HG03432 (cell line): ENCODE results near the gene PDE6A.
"Not testable (repeated sequence)": the region's sequence is repeated elsewhere in the genome, so short reads cannot be mapped to it uniquely, and the experiment has no call there.

ENCODE experiments used
- ATAC-seq: cut with Tn5 transposase; IDR thresholded peaks from one replicate; pipeline ENCODE4 v1.9.1; 2021; ENCODE audit warnings: mild to moderate bottlenecking, moderate library complexity; ENCODE audit not compliant: unreplicated experiment

Gene PDE6A

DNA sequence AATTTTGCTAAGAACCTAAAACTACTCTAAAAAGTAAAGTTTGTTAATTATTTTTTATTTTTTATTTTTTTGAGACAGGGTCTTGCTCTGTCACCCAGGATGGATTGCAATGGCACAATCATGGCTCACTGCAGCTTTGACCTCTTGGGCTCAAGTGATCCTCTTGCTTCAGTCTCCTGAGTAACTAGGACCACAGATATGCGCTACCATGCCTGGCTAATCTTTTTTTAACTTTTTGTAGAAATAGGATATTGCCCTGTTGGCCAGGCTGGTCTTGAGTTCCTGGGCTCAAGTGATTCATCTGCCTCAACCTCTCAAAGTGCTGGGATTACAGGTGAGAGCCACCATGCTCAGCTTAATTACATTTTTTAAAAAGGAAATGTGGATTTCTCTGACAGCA, 45.8 kb downstream of the PDE6A start:
- no peak for ATAC-seq

DNA sequence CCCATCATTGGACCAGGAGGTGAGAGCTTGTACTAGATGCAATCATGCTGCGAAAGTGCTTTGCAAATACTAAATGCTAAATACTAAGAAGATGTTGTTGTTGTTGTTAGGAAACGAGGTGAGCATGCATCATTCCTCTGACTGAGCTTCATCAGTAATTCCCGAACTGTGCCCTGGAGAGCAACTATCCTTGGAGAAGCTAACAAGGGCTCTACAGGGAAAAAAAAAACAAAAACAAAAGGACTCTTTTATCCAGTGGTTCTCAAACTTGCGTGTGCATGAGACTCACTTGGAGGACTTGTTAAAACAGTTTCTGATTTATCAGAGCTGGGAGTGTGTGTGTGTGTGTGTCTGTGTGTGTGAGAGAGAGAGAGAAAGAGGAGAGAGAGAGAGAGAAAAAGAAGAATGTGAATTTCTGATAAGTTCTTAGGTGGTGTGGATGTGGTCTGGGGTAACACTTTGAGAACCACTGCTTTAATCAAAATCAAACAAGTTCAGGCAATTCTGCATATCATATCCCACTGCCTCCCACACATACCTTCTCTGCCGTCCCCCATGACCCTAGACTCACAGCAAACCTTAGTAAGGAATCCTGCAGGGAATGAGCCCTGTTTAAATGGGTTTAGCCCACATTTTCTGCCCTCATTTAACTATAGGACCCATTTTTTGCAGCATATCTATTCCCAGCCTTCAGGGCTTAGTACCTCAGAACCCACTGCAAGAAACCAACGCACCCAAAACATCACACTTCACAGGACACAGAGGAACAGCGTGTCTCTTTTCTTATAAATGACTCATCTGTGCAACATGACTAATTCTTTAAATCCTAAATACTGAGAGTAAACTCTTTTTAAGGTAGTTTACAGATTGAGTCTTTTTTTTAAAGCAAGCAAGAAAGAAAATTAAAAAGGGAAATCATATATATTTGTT, 48.9 kb downstream of the PDE6A start:
- ATAC-seq: no peak

DNA sequence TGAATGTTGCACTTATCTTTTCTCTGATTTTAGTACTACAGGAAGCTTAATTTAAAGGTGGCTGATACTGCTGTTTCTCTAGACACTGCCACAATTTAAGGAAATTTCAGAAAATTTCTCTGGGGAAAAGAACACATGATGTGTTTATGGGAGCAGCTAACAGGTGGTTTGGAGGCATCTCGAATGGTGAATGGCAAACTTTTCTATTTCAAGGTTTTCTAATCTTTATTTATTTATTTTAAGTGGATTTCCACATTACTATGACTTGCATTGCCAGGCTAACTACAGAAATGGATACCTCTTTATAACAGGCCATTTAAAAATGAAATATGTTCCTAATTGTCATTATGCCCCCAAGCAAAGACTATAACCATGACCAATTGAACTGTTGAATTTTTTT, 50.4 kb downstream of the PDE6A start:
- ATAC-seq: no peak

DNA sequence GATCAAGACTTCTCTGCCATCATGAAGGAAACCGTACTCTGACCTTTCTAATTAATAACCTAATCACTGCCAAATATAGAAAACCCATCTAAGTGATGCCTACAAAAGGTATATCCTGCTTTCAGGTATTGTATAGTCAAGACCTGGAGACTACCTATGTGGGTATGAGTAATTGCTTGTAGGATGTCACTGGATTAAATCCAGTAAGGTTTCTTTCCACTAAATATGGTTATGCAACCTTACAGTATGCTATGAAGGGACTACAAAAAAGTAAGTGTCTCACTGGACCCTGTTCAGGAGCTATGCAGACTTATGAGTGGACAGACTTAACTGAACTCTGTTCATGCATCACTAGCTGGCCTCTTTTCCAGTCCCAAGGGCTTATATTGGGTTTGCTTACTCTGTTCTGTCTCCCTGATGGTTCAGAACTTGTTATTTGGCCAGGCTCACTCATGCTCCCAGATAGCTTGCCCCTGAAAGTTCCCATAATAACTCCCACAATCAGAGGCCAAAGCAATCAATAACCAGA, 51.1 kb downstream of the PDE6A start:
- no peak for ATAC-seq

DNA sequence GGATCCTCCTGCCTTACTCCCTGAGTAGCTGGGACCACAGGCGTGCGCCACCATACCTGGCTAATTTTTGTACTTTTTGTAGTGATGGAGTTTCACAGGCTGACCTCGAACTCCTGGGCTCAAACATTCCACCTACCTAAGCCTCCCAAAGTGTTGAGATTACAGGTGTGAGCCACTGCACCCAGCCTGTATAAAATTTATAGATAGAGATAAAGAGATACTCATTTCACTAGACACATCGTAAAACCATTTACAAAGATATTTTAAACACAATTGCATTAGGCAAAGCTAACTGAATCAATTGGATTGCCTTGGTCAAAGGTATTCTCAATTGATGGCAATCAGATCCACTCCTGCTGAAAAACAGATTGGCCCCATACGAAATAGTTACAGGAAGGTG, 52.0 kb downstream of the PDE6A start:
- ATAC-seq: no peak

DNA sequence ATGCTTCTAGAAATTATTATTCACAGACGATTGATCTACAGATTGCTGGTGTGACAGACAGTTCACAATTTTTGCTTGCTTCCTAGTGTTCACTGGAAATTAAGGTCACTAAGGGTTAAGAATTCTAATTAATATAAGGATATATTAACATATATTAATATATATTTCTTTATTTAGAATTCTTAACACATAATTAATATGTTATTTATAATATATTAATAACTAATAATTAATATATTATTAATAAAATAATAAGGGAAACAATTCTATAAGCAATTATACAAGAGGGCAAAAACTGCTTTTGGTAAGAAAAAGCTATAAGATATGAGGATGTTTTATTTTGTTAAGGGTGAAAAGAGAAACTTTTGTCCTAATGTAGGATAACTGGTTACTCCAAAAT, 56.3 kb downstream of the PDE6A start:
- no peak for ATAC-seq

DNA sequence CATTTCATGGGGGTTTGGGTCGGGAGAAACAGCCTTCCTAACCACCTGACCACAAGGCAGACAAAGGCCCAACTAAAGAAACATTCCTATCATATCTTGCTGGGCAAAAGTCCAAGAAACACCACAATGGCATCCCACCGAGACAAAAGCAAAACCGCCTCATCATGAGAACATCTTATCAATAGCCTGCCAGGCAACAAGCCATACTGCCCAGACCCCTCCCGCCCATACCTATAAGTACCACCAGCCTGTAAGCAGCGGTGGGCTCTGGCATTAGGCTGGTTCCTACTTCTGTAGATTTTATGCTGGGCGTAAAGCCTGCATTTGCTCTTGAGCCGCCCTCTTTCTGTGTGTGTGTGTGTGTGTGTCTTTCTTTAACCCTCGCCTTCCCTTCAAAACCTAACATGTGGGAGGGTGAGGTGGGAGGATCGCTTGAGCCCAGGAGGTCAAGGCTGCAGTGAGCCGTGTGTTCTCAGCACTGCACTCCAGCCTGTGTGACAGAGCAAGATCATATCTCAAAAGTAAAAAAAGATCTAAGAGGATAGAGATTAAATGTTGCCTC, 56.9 kb downstream of the PDE6A start:
- ATAC-seq: no peak

DNA sequence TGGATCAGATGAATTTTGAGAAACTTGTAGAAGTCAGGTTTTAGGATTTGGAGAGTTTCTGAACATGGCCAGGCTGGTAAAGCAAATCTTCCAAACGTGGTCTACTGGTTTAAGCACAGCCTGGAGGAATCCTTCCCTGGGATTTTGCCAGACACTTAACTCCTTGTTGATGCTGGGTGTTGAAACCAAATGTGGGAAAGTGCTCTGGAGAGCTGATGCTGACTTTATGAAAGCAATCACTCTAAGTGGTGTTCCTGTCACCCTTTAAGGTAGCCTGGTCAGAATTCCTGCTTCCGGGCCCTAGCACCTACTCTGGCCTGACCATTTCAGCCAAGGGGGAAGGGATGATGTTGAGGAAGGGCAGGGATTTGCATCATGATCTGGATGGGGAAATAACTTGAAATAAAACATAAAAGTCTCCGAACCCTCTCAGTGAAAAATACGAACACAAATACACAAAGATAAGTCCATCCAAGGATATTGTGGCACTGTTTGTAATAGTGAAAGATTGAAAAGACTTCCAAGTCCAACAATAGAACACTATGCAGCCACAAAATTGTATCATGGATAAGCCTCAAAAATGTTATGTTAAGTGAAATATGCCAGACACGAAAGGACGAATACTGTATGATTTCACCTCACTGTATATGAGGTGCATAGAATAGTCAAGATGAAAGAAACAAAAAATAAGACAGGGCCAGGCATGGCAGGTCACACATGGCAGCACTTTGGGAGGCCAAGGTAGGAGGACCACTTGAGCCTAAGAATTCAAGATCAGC, 57.7 kb downstream of the PDE6A start:
- ATAC-seq: no peak

DNA sequence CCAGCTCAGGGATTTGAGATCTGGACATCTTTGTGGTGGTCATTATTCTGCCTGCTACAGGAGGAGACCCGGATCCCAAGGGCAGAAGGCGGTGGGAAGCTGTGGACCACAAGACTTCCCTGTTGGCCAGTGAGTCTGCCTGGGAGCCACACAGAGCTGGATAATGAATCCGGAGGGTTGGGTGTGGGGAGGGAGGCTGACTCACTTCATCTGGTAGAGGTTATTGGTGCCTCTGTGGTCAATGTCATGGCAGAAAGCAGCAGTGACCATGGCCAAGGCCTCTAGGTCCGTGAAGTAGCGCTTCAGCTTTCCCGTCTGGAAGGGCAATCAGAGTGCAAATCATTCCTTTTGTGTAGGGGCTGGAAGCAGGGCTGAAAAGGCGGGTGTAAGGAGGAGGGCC, 58.5 kb downstream of the PDE6A start:
- no peak for ATAC-seq

DNA sequence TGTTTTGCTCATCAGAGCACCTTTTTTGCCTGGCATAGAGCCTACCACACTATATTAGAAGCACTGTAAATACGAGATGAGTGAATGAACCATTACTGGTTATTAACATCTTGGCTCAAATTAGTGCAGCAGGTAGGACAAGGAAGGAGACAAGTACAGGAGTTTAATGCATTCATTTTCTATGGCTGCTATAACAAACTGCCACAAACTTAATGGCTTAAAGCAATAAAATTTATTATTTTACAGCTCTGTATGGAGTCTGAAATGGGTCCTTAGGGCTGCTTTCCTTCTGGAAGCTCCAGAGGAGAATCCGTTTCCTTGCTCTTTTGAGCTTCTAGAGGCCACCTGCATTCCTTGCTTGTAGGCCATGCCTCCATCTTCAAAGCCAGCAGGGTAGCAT, 59.1 kb downstream of the PDE6A start:
- ATAC-seq: no peak

DNA sequence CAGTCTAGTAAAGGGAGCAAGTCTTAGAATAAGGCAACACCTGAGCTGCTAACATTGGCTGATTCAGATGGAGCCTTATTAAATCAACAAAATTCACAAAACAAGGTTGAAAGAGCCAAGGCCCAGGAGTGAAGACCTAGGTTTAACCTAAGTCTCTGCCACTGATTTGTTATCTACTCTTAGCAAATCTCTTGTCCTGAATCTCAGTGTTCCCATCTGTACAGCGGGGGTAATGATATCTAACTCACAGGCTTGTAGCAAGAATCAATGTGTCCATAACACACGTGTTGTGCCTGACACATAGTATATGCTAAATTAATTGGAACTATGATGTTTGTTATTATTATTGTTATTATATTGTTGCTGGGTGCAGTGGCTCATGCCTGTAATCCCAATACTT, 61.0 kb downstream of the PDE6A start:
- no peak for ATAC-seq

DNA sequence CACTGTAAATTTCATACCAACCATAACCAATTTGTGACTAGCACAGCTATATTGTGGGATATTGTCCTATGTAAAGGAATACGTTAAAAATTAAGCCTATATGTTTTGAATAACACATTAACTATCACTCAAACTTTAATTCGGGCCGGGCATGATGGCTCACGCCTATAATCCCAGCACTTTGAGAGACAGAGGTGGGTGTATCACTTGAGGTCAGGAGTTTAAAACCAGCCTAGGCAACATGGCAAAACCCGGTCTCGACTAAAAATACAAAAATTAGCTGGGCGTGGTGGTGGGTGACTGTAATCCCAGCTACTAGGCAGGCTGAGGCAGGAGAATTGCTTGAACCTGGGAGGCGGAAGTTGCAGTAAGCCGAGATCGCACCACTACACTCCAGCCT, 62.0 kb downstream of the PDE6A start:
- not testable (repeated sequence) for ATAC-seq

DNA sequence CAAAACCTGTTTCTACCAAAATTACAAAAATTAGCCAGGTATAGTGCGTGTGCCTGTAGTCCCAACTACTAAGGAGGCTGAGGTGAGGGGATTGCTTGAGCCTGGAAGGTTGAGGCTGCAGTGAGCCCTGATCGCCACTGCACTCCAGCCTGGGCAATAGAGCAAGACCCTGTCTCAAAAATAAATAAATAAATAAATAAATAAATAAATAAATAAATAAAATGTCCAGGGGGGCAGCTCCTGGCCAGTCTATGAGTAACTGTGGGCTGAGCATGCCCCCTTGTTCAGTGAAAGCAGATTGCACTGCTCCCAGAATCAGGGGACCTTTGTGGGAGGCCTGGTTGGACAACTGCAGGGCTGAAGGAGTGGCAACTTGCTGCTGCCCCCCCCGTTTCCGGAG, 62.7 kb downstream of the PDE6A start:
- no peak for ATAC-seq

DNA sequence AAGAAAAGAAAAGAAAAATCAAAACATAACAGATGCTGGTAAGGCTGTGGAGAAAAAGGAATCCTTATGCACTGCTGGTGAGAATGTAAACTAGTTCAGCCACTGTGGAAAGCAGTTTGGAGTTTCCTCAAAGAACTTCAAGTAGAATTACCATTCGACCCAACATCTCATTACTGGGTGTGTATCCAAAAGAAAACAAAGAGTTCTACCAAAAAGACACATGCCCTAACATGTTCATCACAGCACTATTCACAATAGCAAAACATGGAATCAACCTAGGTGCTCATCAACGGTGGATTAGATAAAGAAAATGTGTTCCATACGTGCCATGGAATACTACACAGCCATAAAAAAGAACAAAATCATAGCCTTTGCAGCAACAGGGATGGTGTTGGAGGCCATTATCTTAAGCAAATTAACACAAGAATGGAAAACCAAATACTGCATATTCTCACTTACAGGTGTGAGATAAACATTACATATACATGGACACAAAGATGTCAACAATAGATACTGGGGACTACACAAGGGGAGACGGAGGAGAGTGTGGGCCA, 63.4 kb downstream of the PDE6A start:
- ATAC-seq: no peak

DNA sequence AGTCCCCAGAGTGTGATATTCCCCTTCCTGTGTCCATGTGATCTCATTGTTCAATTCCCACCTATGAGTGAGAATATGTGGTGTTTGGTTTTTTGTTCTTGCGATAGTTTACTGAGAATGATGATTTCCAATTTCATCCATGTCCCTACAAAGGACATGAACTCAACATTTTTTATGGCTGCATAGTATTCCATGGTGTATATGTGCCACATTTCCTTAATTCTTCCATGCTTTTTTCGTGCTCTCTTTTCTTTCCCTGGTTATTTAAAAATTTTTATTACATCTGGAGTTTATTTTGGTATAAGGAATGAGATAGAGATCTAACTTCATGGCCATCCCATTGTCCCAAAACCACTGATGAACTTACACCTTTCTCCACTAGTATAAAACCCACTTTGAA, 65.0 kb downstream of the PDE6A start:
- not testable (repeated sequence) for ATAC-seq

DNA sequence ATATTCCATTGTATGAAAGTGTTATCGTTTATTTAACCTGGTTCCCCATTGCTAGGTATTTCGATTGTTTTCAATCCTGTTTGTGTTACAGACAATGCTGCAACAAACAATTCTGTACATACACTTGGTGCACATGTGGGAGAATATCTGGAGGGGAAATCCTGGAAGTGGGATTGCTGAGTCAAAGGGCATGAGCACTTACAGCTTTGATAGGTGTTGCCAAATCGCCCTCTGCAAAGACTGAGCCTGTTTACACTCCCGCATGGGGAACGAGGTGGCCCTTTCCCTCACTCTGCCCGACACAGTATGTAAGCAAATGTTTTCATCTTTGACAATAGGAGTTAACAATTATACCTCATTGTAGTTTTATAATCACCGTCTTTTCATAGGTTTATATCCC, 66.2 kb downstream of the PDE6A start:
- ATAC-seq: no peak

DNA sequence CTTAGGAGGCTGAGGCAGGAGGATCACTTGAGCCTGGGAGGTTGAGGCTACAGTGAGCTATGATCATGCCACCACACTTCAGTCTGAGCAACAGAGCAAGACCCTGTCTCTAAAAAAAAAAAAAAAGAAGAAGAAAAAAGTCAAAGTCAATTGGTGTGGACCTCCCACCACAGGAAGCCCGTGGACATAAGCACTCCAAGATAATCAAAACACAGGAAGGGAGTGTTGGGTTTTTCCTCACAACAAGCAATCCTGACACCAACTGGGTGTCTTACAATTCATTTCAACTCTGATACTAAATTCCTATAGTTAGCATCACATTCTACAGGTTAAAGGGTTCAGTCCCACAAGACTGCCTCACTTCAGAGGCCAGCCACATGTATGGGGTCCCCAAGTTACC, 70.7 kb downstream of the PDE6A start:
- ATAC-seq: no peak

DNA sequence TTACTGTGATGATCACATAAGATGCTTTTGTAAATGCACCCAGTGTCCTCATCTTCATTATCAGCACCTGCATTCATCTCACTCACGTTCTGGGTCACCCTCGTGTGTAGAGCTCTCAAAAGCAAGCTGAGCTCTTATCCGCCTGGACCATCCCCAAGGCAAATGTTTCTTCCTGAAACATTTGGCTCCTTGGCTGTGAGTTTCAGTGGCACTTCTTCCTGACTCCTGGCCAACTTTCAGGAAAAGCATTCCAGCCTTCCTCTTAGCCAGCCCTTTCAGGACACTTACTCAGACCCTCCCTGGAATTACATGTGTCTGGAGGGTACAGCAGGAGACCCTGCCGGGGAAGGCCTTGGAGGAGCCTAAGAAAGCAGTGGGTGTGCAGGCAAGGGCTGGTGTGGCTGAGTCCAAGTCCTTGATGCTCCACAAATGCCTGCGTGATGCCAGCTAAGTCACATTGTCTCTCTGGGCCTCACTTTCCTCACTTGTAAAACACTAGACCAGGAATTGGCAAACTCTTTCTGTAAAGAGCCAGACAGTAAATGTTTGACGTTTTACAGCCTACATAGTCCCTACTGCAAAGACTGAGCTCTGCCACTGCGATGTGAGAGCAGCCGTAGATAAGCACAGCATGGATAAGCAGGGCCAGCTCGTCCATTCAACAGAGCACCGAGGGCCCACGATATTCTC, 72.1 kb downstream of the PDE6A start:
- ATAC-seq: no peak

DNA sequence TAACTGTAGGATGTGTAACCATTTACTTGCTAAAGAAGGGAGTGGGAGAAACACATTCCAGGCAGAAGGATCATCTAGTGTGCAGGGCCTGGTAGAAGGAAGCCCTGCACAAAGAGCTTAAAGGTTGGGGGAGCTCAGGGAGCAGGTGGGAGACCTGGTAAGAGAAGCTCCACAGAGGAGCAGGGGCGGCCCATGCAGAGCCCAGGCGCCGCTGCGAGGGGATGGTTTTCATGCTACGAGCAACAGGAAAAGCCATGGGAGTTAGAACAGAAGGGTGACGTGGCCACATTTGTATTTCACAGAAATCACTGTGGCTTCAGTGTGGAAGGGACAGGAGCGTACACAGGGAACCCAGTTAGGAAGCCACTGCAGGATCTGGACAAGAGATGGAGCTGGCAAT, 73.1 kb downstream of the PDE6A start:
- no peak for ATAC-seq

DNA sequence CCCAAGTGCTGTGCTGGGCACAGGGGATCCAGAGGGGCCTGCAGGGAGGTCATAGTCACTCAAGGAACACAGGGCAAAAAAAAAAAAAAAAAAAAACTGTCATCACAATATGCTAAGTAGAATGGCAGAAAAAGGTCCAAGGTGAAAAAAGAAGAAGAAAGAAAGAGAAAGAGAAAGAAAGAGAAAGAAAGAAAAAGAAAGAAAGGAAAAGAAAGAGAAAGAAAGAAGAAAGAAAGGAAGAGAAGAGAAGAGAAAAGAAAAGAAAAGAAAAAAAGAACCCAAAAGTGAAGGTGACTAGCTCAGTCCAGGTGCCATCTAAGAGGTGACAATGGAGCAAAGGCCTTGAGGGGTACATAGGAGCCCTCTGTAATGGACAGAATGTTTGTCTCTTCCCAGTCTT, 73.9 kb downstream of the PDE6A start:
- ATAC-seq: no peak

DNA sequence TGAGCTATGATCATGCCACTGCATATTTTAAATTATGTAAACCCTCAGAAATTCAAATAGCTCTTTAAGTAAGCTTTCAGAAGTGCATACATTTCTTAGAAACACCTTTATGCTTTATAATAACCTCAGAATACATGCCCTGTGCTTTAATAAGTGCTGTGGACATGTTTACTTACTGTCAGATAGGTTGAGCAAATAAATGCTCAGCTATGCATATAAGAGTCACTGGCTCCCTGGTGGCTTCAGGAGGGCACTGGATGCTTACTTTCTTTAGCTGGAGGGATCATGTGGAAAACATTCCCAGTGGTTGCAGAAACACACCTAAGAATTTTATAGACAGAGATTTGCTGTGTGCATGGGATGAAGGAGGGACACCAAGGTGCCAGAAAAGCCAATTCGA, 74.4 kb downstream of the PDE6A start:
- no peak for ATAC-seq
